ENCODE results near the gene PAK6. TPM values are rescaled to one million over a fixed set of nuclear protein-coding genes. Genes with fewer than 3 reads are reported as not detected.

PAK6 gene
- total and polyA plus RNA-seq, 4 donors: 0.05 to 0.17 (median 0.10) TPM

DNA sequence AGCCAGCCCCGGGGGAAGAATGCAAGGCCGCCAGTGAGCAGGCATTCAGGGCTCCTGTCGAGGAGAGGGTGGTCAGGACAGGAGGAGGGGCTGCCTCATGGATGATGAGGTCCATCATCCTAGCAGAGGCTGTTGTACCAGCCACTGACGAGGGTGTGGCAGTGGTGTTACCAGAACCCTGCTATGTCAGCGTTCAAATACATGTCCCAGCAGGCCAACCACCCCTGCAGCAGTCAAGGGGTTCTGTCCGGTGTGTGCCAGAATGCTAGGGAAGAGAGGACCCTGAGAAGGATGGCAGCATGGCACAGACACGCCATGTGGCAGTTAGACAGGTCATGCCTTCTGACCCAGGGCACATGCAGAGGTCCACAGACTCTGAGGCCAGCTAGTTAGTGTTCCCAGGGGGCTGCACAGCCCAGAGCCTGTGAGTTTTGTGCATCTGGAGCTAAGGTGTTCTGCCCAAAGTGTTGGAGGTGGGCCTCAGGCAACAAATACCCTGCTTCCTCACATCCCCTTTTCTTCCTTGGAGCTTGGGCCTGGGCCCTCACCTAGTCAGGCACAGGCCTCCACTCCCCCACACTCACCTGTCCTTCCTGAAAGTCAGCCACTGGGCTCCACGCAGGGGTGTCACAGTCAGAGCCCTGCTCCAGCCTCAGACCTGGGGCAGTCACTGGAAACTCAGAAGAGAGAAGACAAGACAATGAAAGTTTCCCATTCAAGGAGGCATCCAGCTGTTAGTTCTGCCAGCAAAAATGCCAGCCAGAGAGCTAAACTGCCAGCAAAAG is 7.8 kb downstream of the PAK6 start:
- Histone ChIP-seq H3K9ac (ENCODE audit: low read depth in 1 of 2, low read length in 2 of 2) (no peak overlapping the region), H3K27ac (ENCODE audit: low read depth in 1 of 2, low read length in 2 of 2) (no peak overlapping the region), H3K9me3 (ENCODE audit: control insufficient read depth in 4 of 4, low read length in 3 of 4) (no peaks in the 10 kb centered on the region), H3K4me3 (ENCODE audit: low read depth in 1 of 3, low read length in 3 of 3) (no peak overlapping the region), H3K4me1 (ENCODE audit: control insufficient read depth in 4 of 4, insufficient read depth in 4 of 4, low read length in 3 of 4) (no peaks in the 10 kb centered on the region), H3K36me3 (ENCODE audit: control insufficient read depth in 4 of 4, insufficient read depth in 3 of 4, low read depth in 1 of 4, low read length in 3 of 4) (no peaks in the 10 kb centered on the region), H3K27me3 (ENCODE audit: control insufficient read depth in 4 of 4, insufficient read depth in 4 of 4, low read length in 3 of 4) (no peaks in the 10 kb centered on the region)
- no peak for TF ChIP-seq HNF4A (conservative IDR thresholded peaks at IDR 0.05)
- TF ChIP-seq RXRA (IDR thresholded peaks at IDR 0.05): no peak
- no peak for TF ChIP-seq FOXA1 (IDR thresholded peaks at IDR 0.05)
- TF ChIP-seq SP1 (IDR thresholded peaks at IDR 0.05): no peak
- WGBS: 94% methylated on average over 8 of the region's 8 CpGs
- DNase-seq (ENCODE audit: low spot score): no peak

DNA sequence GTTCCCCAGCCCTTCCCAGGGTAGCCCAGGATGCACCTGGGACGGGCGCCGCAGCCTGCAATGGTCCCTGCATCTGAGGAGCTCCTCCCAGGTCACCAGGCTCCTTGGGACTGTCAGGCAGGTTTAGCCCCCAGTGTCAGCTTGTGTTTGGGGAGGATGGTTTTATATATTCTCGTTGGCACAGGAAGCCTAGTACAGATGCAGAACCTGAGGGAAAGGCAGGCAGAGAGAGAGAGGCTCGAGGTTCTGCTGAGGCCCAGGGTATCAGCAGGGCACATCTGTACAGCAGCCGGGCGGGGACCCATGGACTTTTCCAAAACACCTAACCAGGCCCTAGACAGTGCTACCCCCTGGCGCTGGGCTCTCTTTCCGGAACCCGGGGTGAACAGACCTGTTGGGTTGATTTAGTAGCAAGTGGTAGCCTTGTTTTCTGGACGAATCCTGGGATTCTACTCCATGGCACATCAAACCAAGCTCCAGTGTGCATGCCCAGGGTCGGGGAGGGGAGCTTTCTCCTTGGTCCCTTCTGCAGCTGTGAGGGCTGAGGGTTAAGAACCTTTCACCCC is 8.6 kb downstream of the PAK6 start:
- DNase-seq (ENCODE audit: low spot score): no peak
- Histone ChIP-seq H3K4me1 (ENCODE audit: control insufficient read depth in 4 of 4, insufficient read depth in 4 of 4, low read length in 3 of 4) (peaks cover 2 to 3% (median 3%) of the 10 kb centered on the region in 4 donors), H3K27ac (ENCODE audit: low read depth in 1 of 2, low read length in 2 of 2) (no peak overlapping the region), H3K36me3 (ENCODE audit: control insufficient read depth in 4 of 4, insufficient read depth in 3 of 4, low read depth in 1 of 4, low read length in 3 of 4) (no peaks in the 10 kb centered on the region), H3K9me3 (ENCODE audit: control insufficient read depth in 4 of 4, low read length in 3 of 4) (no peaks in the 10 kb centered on the region), H3K4me3 (ENCODE audit: low read depth in 1 of 3, low read length in 3 of 3) (no peak overlapping the region), H3K9ac (ENCODE audit: low read depth in 1 of 2, low read length in 2 of 2) (no peak overlapping the region), H3K27me3 (ENCODE audit: control insufficient read depth in 4 of 4, insufficient read depth in 4 of 4, low read length in 3 of 4) (no peaks in the 10 kb centered on the region)
- 94% methylated on average over 12 of the region's 12 CpGs for WGBS
- TF ChIP-seq FOXA1 (IDR thresholded peaks at IDR 0.05): no peak
- TF ChIP-seq HNF4G (IDR thresholded peaks at IDR 0.05): no peak
- TF ChIP-seq, protein P1, sequence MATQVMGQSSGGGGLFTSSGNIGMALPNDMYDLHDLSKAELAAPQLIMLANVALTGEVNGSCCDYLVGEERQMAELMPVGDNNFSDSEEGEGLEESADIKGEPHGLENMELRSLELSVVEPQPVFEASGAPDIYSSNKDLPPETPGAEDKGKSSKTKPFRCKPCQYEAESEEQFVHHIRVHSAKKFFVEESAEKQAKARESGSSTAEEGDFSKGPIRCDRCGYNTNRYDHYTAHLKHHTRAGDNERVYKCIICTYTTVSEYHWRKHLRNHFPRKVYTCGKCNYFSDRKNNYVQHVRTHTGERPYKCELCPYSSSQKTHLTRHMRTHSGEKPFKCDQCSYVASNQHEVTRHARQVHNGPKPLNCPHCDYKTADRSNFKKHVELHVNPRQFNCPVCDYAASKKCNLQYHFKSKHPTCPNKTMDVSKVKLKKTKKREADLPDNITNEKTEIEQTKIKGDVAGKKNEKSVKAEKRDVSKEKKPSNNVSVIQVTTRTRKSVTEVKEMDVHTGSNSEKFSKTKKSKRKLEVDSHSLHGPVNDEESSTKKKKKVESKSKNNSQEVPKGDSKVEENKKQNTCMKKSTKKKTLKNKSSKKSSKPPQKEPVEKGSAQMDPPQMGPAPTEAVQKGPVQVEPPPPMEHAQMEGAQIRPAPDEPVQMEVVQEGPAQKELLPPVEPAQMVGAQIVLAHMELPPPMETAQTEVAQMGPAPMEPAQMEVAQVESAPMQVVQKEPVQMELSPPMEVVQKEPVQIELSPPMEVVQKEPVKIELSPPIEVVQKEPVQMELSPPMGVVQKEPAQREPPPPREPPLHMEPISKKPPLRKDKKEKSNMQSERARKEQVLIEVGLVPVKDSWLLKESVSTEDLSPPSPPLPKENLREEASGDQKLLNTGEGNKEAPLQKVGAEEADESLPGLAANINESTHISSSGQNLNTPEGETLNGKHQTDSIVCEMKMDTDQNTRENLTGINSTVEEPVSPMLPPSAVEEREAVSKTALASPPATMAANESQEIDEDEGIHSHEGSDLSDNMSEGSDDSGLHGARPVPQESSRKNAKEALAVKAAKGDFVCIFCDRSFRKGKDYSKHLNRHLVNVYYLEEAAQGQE (IDR thresholded peaks at IDR 0.05): no peak
- no peak for TF ChIP-seq FOXA2 (IDR thresholded peaks at IDR 0.05)
- no peak for TF ChIP-seq JUND (IDR thresholded peaks at IDR 0.05)
- TF ChIP-seq HNF4A (conservative IDR thresholded peaks at IDR 0.05): no peak
- TF ChIP-seq NR2F2 (IDR thresholded peaks at IDR 0.05): no peak
- no peak for TF ChIP-seq SP1 (IDR thresholded peaks at IDR 0.05)
- TF ChIP-seq RXRA (IDR thresholded peaks at IDR 0.05): no peak
- TF ChIP-seq TAF1 (conservative IDR thresholded peaks at IDR 0.05): no peak
- TF ChIP-seq ZBTB33 (IDR thresholded peaks at IDR 0.05): no peak
- TF ChIP-seq, protein P2, sequence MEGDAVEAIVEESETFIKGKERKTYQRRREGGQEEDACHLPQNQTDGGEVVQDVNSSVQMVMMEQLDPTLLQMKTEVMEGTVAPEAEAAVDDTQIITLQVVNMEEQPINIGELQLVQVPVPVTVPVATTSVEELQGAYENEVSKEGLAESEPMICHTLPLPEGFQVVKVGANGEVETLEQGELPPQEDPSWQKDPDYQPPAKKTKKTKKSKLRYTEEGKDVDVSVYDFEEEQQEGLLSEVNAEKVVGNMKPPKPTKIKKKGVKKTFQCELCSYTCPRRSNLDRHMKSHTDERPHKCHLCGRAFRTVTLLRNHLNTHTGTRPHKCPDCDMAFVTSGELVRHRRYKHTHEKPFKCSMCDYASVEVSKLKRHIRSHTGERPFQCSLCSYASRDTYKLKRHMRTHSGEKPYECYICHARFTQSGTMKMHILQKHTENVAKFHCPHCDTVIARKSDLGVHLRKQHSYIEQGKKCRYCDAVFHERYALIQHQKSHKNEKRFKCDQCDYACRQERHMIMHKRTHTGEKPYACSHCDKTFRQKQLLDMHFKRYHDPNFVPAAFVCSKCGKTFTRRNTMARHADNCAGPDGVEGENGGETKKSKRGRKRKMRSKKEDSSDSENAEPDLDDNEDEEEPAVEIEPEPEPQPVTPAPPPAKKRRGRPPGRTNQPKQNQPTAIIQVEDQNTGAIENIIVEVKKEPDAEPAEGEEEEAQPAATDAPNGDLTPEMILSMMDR (IDR thresholded peaks at IDR 0.05; ENCODE audit: low read depth, low read length, missing input control): no peak
- TF ChIP-seq MAX (IDR thresholded peaks at IDR 0.05): no peak
- TF ChIP-seq, protein P3, sequence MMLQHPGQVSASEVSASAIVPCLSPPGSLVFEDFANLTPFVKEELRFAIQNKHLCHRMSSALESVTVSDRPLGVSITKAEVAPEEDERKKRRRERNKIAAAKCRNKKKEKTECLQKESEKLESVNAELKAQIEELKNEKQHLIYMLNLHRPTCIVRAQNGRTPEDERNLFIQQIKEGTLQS (IDR thresholded peaks at IDR 0.05): no peak
- no peak for TF ChIP-seq GABPA (IDR thresholded peaks at IDR 0.05 in 1 of 2, conservative IDR thresholded peaks at IDR 0.05 in 1 of 2)
- TF ChIP-seq YY1 (IDR thresholded peaks at IDR 0.05): no peak
- TF ChIP-seq EGR1 (IDR thresholded peaks at IDR 0.05; ENCODE audit: low read depth in 2 of 2): no peak

All from liver (tissue), 9 donors.